ENCODE measurements around the gene OR11L1. TPM values are rescaled to one million over a fixed set of nuclear protein-coding genes. Genes with fewer than 3 reads are reported as not detected.

Gene OR11L1
- total RNA-seq, 1 donor from 2014 or later: not detected

GRCh38 chr1:247822060-247822459 is 19.6 kb downstream of the OR11L1 start:
- H3K27ac Mint-ChIP-seq: no peak overlapping the region
- DNase-seq (ENCODE audit: low spot score, unreplicated experiment): no peak
- no peaks in the 10 kb centered on the region for H3K36me3 Mint-ChIP-seq (ENCODE audit: insufficient read depth)
- TF ChIP-seq CTCF (IDR thresholded peaks at IDR 0.05; ENCODE audit: unreplicated experiment): no peak
- H3K4me3 Mint-ChIP-seq (ENCODE audit: low read depth): no peak overlapping the region
- no peaks in the 10 kb centered on the region for H3K27me3 Mint-ChIP-seq
- peaks cover 16% of the 10 kb centered on the region for H3K9me3 Mint-ChIP-seq (ENCODE audit: low read depth)
- H3K4me1 Mint-ChIP-seq (ENCODE audit: low read depth): no peaks in the 10 kb centered on the region

- Mint-ChIP-seq H3K36me3 (ENCODE audit: insufficient read depth) (no peaks in the 10 kb centered on the region), H3K9me3 (ENCODE audit: low read depth) (peaks cover 4% of the 10 kb centered on the region), H3K27ac (no peak overlapping the region), H3K4me1 (ENCODE audit: low read depth) (no peaks in the 10 kb centered on the region), H3K4me3 (ENCODE audit: low read depth) (no peak overlapping the region), H3K27me3 (no peaks in the 10 kb centered on the region)
- TF ChIP-seq CTCF (IDR thresholded peaks at IDR 0.05; ENCODE audit: unreplicated experiment): no peak
- no peak for DNase-seq (ENCODE audit: low spot score, unreplicated experiment)
These were observed 29.1 kb downstream of the OR11L1 start for GRCh38 chr1:247812637-247813036.

GRCh38 chr1:247797518-247797917 is 44.2 kb downstream of the OR11L1 start:
- H3K27me3 Mint-ChIP-seq: no peaks in the 10 kb centered on the region
- H3K4me3 Mint-ChIP-seq (ENCODE audit: low read depth): no peak overlapping the region
- peaks cover 31% of the 10 kb centered on the region for H3K9me3 Mint-ChIP-seq (ENCODE audit: low read depth)
- DNase-seq (ENCODE audit: low spot score, unreplicated experiment): no peak
- TF ChIP-seq CTCF (IDR thresholded peaks at IDR 0.05; ENCODE audit: unreplicated experiment): no peak
- H3K4me1 Mint-ChIP-seq (ENCODE audit: low read depth): no peaks in the 10 kb centered on the region
- H3K36me3 Mint-ChIP-seq (ENCODE audit: insufficient read depth): no peaks in the 10 kb centered on the region
- no peak overlapping the region for H3K27ac Mint-ChIP-seq

Other genes starting within 250 kb of the OR11L1 start
- not detected in 2 replicates for gene OR2G3, start 236.3 kb downstream of the OR11L1 start, total RNA-seq
- gene OR13G1, start 162.2 kb downstream of the OR11L1 start, total RNA-seq: not detected in 2 replicates
- not detected in 2 replicates for gene OR6F1, start 125.2 kb downstream of the OR11L1 start, total RNA-seq
- gene OR14K1, start 103.3 kb downstream of the OR11L1 start, total RNA-seq: 0.33 TPM in 1 of 2 replicates, not detected in the other
- gene OR14A2, start 93.8 kb downstream of the OR11L1 start, total RNA-seq: not detected in 2 replicates
- not detected in 2 replicates for gene OR1C1, start 81.3 kb downstream of the OR11L1 start, total RNA-seq
- gene OR14A16, start 17.8 kb downstream of the OR11L1 start, total RNA-seq: not detected in 2 replicates
- gene TRIM58, start 15.3 kb upstream of the OR11L1 start, total RNA-seq: 1.1 and 1.2 TPM in 2 replicates
- gene OR2W3, start 53.7 kb upstream of the OR11L1 start, total RNA-seq: 0.31 TPM in 1 of 2 replicates, not detected in the other
- not detected in 2 replicates for gene OR2T8, start 78.4 kb upstream of the OR11L1 start, total RNA-seq
- not detected in 2 replicates for gene OR2AJ1, start 83.0 kb upstream of the OR11L1 start, total RNA-seq
- not detected in 2 replicates for gene OR2L8, start 107.0 kb upstream of the OR11L1 start, total RNA-seq
- gene OR2AK2, start 123.3 kb upstream of the OR11L1 start, total RNA-seq: not detected in 2 replicates
- gene OR2L5, start 171.8 kb upstream of the OR11L1 start, total RNA-seq: not detected in 2 replicates
- 0.14 and 0.22 TPM in 2 replicates for gene OR2L2, start 188.2 kb upstream of the OR11L1 start, total RNA-seq
- not detected in 2 replicates for gene OR2L3, start 204.9 kb upstream of the OR11L1 start, total RNA-seq